BLaER1 (cell line): ENCODE results near the gene ZDHHC17.
A peak's percentile ranks its signal among the peaks of the same experiment; 100 is the strongest.

Source experiments
- H3K27ac ChIP-seq: shearing (Covaris generic); formaldehyde crosslinking; 2 replicates; pipeline ENCODE4 v1.8.1; 2022
- H3K27me3 ChIP-seq: shearing (Covaris generic); formaldehyde crosslinking; 2 replicates; pipeline ENCODE4 v1.8.1; 2022
- H3K36me3 ChIP-seq: shearing (Covaris generic); formaldehyde crosslinking; 2 replicates; pipeline ENCODE4 v1.8.1; 2022
- H3K4me1 ChIP-seq: shearing (Covaris generic); formaldehyde crosslinking; 2 replicates; pipeline ENCODE4 v1.8.1; 2022
- H3K4me2 ChIP-seq: shearing (Covaris generic); formaldehyde crosslinking; 2 replicates; pipeline ENCODE4 v1.8.1; 2022
- H3K4me3 ChIP-seq: shearing (Covaris generic); formaldehyde crosslinking; 2 replicates; pipeline ENCODE4 v1.8.1; 2022
- H3K9ac ChIP-seq: shearing (Covaris generic); formaldehyde crosslinking; 2 replicates; pipeline ENCODE4 v1.8.1; 2022
- H3K9me3 ChIP-seq: shearing (Covaris generic); formaldehyde crosslinking; 2 replicates; pipeline ENCODE4 v1.8.1; 2022
- H4K20me1 ChIP-seq: shearing (Covaris generic); formaldehyde crosslinking; 2 replicates; pipeline ENCODE4 v1.8.1; 2022
- Cebpa-rat ChIP-seq: shearing (Covaris generic); IDR thresholded peaks from 2 replicates; pipeline ENCODE4 v1.8.1; 2022

The ZDHHC17 gene

GRCh38 chr12:76738824-76739579, 24.9 kb upstream of the ZDHHC17 start:
- Histone ChIP-seq H3K4me1 (no peaks in the 10 kb centered on the region), H3K4me3 (no peak overlapping the region), H3K9me3 (peaks cover 24% of the 10 kb centered on the region), H3K9ac (no peak overlapping the region), H3K36me3 (no peaks in the 10 kb centered on the region), H3K27ac (no peak overlapping the region), H4K20me1 (no peaks in the 10 kb centered on the region), H3K4me2 (no peak overlapping the region), H3K27me3 (no peaks in the 10 kb centered on the region)
- no peak for TF ChIP-seq Cebpa-rat

- no peaks in the 10 kb centered on the region for H3K36me3 ChIP-seq
- H3K4me2 ChIP-seq: no peak overlapping the region
- H3K27me3 ChIP-seq: no peaks in the 10 kb centered on the region
- H3K9me3 ChIP-seq: peaks cover 24% of the 10 kb centered on the region
- H3K27ac ChIP-seq: no peak overlapping the region
- no peaks in the 10 kb centered on the region for H3K4me1 ChIP-seq
- TF ChIP-seq Cebpa-rat: no peak
- H4K20me1 ChIP-seq: no peaks in the 10 kb centered on the region
- H3K9ac ChIP-seq: no peak overlapping the region
- no peak overlapping the region for H3K4me3 ChIP-seq
These were observed 24.0 kb upstream of the ZDHHC17 start for GRCh38 chr12:76739896-76740295.

- Histone ChIP-seq H3K27ac (no peak overlapping the region), H4K20me1 (no peaks in the 10 kb centered on the region), H3K9ac (no peak overlapping the region), H3K36me3 (no peaks in the 10 kb centered on the region), H3K4me1 (no peaks in the 10 kb centered on the region), H3K4me2 (no peak overlapping the region), H3K4me3 (no peak overlapping the region), H3K27me3 (no peaks in the 10 kb centered on the region), H3K9me3 (peaks cover 24% of the 10 kb centered on the region)
- no peak for TF ChIP-seq Cebpa-rat
These were observed 23.4 kb upstream of the ZDHHC17 start for GRCh38 chr12:76740501-76740900.

- H3K9ac ChIP-seq: no peak overlapping the region
- H3K9me3 ChIP-seq: no peaks in the 10 kb centered on the region
- H3K36me3 ChIP-seq: no peaks in the 10 kb centered on the region
- no peaks in the 10 kb centered on the region for H3K27me3 ChIP-seq
- H3K4me1 ChIP-seq: no peaks in the 10 kb centered on the region
- H3K4me3 ChIP-seq: no peak overlapping the region
- no peak overlapping the region for H3K27ac ChIP-seq
- TF ChIP-seq Cebpa-rat: no peak
- no peaks in the 10 kb centered on the region for H4K20me1 ChIP-seq
- no peak overlapping the region for H3K4me2 ChIP-seq
These were observed 18.6 kb upstream of the ZDHHC17 start for GRCh38 chr12:76745343-76745742.

- H3K36me3 ChIP-seq: no peaks in the 10 kb centered on the region
- H3K9me3 ChIP-seq: no peaks in the 10 kb centered on the region
- no peaks in the 10 kb centered on the region for H4K20me1 ChIP-seq
- H3K4me3 ChIP-seq: no peak overlapping the region
- no peak overlapping the region for H3K9ac ChIP-seq
- no peak overlapping the region for H3K4me2 ChIP-seq
- H3K27me3 ChIP-seq: no peaks in the 10 kb centered on the region
- no peak overlapping the region for H3K27ac ChIP-seq
- H3K4me1 ChIP-seq: no peaks in the 10 kb centered on the region
- TF ChIP-seq Cebpa-rat: no peak
These were observed 17.4 kb upstream of the ZDHHC17 start for GRCh38 chr12:76746516-76746915.

GRCh38 chr12:76747245-76747644, 16.7 kb upstream of the ZDHHC17 start:
- Histone ChIP-seq H4K20me1 (no peaks in the 10 kb centered on the region), H3K9ac (no peak overlapping the region), H3K27me3 (no peaks in the 10 kb centered on the region), H3K27ac (no peak overlapping the region), H3K4me3 (no peak overlapping the region), H3K4me1 (no peaks in the 10 kb centered on the region), H3K36me3 (no peaks in the 10 kb centered on the region), H3K9me3 (no peaks in the 10 kb centered on the region), H3K4me2 (no peak overlapping the region)
- TF ChIP-seq Cebpa-rat: no peak

- Histone ChIP-seq H3K4me2 (no peak overlapping the region), H3K27ac (no peak overlapping the region), H4K20me1 (no peaks in the 10 kb centered on the region), H3K36me3 (no peaks in the 10 kb centered on the region), H3K9me3 (no peaks in the 10 kb centered on the region), H3K4me1 (no peaks in the 10 kb centered on the region), H3K9ac (no peak overlapping the region), H3K4me3 (no peak overlapping the region), H3K27me3 (no peaks in the 10 kb centered on the region)
- TF ChIP-seq Cebpa-rat: no peak
These were observed 8.0 kb upstream of the ZDHHC17 start for GRCh38 chr12:76755829-76756379.

GRCh38 chr12:76757694-76758093, 6.2 kb upstream of the ZDHHC17 start:
- Histone ChIP-seq H3K4me1 (peaks cover 5% of the 10 kb centered on the region), H3K27me3 (no peaks in the 10 kb centered on the region), H3K9me3 (no peaks in the 10 kb centered on the region), H3K9ac (no peak overlapping the region), H3K4me2 (no peak overlapping the region), H4K20me1 (no peaks in the 10 kb centered on the region), H3K36me3 (no peaks in the 10 kb centered on the region), H3K27ac (no peak overlapping the region), H3K4me3 (no peak overlapping the region)
- no peak for TF ChIP-seq Cebpa-rat

GRCh38 chr12:76762601-76762980, 1.3 kb upstream of the ZDHHC17 start:
- no peak for TF ChIP-seq Cebpa-rat
- Histone ChIP-seq H4K20me1 (peaks cover 30% of the 10 kb centered on the region), H3K36me3 (no peaks in the 10 kb centered on the region), H3K27me3 (no peaks in the 10 kb centered on the region), H3K4me3 (peak overlapping the region; percentile 73), H3K4me2 (peak overlapping the region; percentile 81), H3K4me1 (peaks cover 34% of the 10 kb centered on the region), H3K9ac (peak overlapping the region; percentile 97; the same call in 1 of the 2 replicates), H3K27ac (peak overlapping the region; percentile 95), H3K9me3 (no peaks in the 10 kb centered on the region)

GRCh38 chr12:76764856-76765255, 941 bp downstream of the ZDHHC17 start:
- Histone ChIP-seq H4K20me1 (peaks cover 53% of the 10 kb centered on the region), H3K27ac (peak overlapping the region; percentile 95), H3K9me3 (no peaks in the 10 kb centered on the region), H3K4me3 (peak overlapping the region; percentile 73), H3K36me3 (peaks cover 4% of the 10 kb centered on the region; the same call in 1 of the 2 replicates), H3K9ac (peak overlapping the region; percentile 97), H3K4me2 (peak overlapping the region; percentile 92), H3K27me3 (no peaks in the 10 kb centered on the region), H3K4me1 (peaks cover 34% of the 10 kb centered on the region)
- no peak for TF ChIP-seq Cebpa-rat
